Gastroesophageal sphincter (tissue), 4 donors: ENCODE results near the gene KIF13A. TPM values are rescaled to one million over a fixed set of nuclear protein-coding genes. Genes with fewer than 3 reads are reported as not detected.

Experiments used
- ATAC-seq: fragments of 150-250 bp; one replicate; pipeline ENCODE4 v1.9.1; 2016; ENCODE audit warnings: mild to moderate bottlenecking, moderate library complexity
- H3K27ac ChIP-seq, 4 donors: fragments of 200-600 bp; sonication (generic) in 3 of 4; 1 replicate in 3 of 4; 2 replicates in 1 of 4; pipeline ENCODE4 v1.5.1; 2016 to 2019
- H3K27me3 ChIP-seq: fragments of 200-600 bp; sonication (generic); one replicate; pipeline ENCODE4 v1.5.1; 2019
- H3K36me3 ChIP-seq, 2 donors: fragments of 200-600 bp; sonication (generic); one replicate each; pipeline ENCODE4 v1.5.1; 2019; ENCODE audit warnings: control low read depth in 1 of 2
- H3K4me1 ChIP-seq, 3 donors: fragments of 200-600 bp; sonication (generic); 1 replicate in 2 of 3; 2 replicates in 1 of 3; pipeline ENCODE4 v1.5.1; 2016 to 2019; ENCODE audit warnings: control low read depth in 2 of 3
- H3K4me3 ChIP-seq, 2 donors: fragments of 200-600 bp; sonication (generic); one replicate each; pipeline ENCODE4 v1.5.1; 2019; ENCODE audit warnings: mild to moderate bottlenecking in 1 of 2, moderate library complexity in 1 of 2
- H3K9me3 ChIP-seq, 3 donors: fragments of 200-600 bp; sonication (generic); one replicate each; pipeline ENCODE4 v1.5.1; 2017 to 2019; ENCODE audit warnings: control low read depth in 2 of 3
- EP300 ChIP-seq: sonication (generic); formaldehyde crosslinking; IDR thresholded peaks from one replicate; pipeline ENCODE4 v1.6.1; 2017; ENCODE audit warnings: antibody characterized with exemption, mild to moderate bottlenecking
- POLR2A ChIP-seq, 2 donors: fragments of 450-650 bp; IDR thresholded peaks; one replicate each; pipeline ENCODE4 v1.6.1; 2017; ENCODE audit warnings: antibody characterized with exemption in 2 of 2, mild to moderate bottlenecking in 2 of 2, moderate library complexity in 1 of 2
- POLR2AphosphoS5 ChIP-seq: sonication (generic); formaldehyde crosslinking; IDR thresholded peaks from one replicate; pipeline ENCODE4 v1.6.1; 2017; ENCODE audit warnings: antibody characterized with exemption
- WGBS, 2 donors: methylation state at CpG; one replicate each; pipeline ENCODE4 v1.1.5; 2018; ENCODE audit warnings: low coverage in 1 of 2; 5-methylcytosine and 5-hydroxymethylcytosine counted together
- total RNA-seq, 4 donors: library from RNA; depleted of rRNA; stranded (reverse); fragments of >200 nt; gene quantifications; one replicate each; pipeline ENCODE4 v1.1.0, GENCODE V29; 2016
- TF ChIP-seq, protein P1 (sequence below), 4 experiments: fragments of 200-600 bp in 2 of 4; fragments of 450-650 bp in 2 of 4; sonication (generic) in 1 of 4; IDR thresholded peaks; one replicate each; pipeline ENCODE4 v1.5.1; 2017 to 2019; ENCODE audit warnings: antibody characterized with exemption in 4 of 4, mild to moderate bottlenecking in 2 of 4, moderate library complexity in 2 of 4

Gene KIF13A
- total RNA-seq, 4 donors from 2014 or later, result 67.7 to 98.9 (median 84.1) TPM

DNA sequence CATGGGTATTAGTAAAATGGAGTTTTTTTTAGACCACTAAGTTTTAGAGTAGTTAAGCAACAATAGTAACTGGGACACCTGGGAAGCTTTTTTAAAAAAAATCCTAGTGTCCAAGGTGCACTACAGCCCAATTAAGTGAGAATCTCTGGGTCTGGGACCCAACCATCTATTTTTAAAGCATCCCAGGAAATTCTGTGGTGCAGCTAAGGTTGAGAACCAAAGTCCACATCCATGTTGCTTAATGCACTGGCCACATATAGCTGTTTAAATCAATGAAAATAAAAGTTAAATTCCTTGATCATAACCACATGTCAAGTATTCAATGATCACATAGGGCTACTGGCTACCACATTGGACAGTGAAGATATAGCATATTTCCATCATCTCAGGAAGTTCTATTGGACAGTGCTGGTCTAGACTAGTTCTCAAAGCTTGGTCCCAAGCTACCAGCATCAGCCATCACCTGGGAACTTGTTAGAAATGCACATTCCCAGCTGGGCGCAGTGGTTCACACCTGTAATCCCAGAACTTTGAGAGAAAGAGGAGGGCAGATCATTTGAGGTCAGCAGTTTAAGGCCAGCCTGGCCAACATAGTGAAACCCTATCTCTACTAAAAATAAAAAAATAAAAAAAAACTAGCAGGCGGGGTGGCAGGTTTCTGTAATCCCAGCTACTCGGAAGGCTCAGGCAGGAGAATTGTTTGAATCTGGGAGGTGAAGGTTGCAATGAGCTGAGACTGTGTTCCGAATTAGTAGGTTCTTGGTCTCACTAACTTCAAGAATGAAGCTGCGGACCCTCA is 12.7 kb downstream of the KIF13A start:
- TF ChIP-seq POLR2A (IDR thresholded peaks at IDR 0.05), result no peak
- TF ChIP-seq, protein P1, sequence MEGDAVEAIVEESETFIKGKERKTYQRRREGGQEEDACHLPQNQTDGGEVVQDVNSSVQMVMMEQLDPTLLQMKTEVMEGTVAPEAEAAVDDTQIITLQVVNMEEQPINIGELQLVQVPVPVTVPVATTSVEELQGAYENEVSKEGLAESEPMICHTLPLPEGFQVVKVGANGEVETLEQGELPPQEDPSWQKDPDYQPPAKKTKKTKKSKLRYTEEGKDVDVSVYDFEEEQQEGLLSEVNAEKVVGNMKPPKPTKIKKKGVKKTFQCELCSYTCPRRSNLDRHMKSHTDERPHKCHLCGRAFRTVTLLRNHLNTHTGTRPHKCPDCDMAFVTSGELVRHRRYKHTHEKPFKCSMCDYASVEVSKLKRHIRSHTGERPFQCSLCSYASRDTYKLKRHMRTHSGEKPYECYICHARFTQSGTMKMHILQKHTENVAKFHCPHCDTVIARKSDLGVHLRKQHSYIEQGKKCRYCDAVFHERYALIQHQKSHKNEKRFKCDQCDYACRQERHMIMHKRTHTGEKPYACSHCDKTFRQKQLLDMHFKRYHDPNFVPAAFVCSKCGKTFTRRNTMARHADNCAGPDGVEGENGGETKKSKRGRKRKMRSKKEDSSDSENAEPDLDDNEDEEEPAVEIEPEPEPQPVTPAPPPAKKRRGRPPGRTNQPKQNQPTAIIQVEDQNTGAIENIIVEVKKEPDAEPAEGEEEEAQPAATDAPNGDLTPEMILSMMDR (IDR thresholded peaks at IDR 0.05), result no peak
- no peak for TF ChIP-seq POLR2AphosphoS5
- TF ChIP-seq EP300, result no peak
- no peaks in the 10 kb centered on the region for H3K9me3 ChIP-seq
- H3K27ac ChIP-seq, result no peak overlapping the region
- no peaks in the 10 kb centered on the region for H3K27me3 ChIP-seq
- no peaks in the 10 kb centered on the region for H3K36me3 ChIP-seq
- H3K4me3 ChIP-seq, result no peak overlapping the region
- peaks cover 5 to 73% (median 27%) of the 10 kb centered on the region in 3 donors for H3K4me1 ChIP-seq
- ATAC-seq, result no peak
- 96% methylated on average over 4 to 5 of the region's 5 CpGs for WGBS, 2 donors

DNA sequence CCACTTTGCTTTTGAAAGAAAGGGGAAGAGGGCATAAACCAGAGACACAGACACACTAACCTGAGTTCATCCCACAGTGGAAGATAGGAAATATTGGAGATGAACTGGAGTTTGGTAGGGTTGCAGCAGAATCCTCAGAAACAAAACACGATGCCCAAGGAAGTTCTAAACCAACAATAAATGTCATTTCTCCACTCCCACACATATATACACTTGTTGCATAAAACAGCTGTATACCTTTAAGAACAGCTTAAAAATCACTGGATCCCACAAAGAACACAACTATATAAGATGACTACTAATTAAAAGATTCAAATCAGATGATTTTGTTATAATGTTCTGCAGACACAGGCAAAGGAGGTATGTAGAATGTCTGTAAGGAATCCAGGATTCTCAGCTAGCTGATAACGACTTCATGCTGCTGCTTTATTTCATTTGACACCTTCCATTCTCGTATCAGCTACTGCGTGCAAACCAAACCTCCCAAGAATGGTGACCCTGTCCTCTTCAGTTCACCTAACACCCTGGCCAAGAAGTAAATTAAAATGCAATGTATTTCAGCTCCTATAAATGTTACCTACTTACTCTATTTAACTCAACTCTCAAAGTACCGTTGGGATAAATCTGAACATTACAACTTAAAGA is 14.3 kb downstream of the KIF13A start:
- Histone ChIP-seq H3K9me3 (no peaks in the 10 kb centered on the region), H3K27ac (peak overlapping the region in 2 of 4 donors; percentile 40 to 48), H3K36me3 (no peaks in the 10 kb centered on the region), H3K27me3 (no peaks in the 10 kb centered on the region), H3K4me1 (peaks cover 5 to 66% (median 28%) of the 10 kb centered on the region in 3 donors), H3K4me3 (no peak overlapping the region)
- ATAC-seq, result no peak
- WGBS, 2 donors, result 10 to 31% methylated on average over 5 of the region's 5 CpGs
- TF ChIP-seq, protein P1 (IDR thresholded peaks at IDR 0.05), result no peak
- TF ChIP-seq POLR2A (IDR thresholded peaks at IDR 0.05) (no peak), EP300 (no peak), POLR2AphosphoS5 (no peak)

- Histone ChIP-seq H3K27ac (peak overlapping the region in 3 of 4 donors; percentile 40 to 64 (median 48)), H3K4me1 (peaks cover 5 to 74% (median 36%) of the 10 kb centered on the region in 3 donors), H3K27me3 (no peaks in the 10 kb centered on the region), H3K9me3 (no peaks in the 10 kb centered on the region), H3K4me3 (no peak overlapping the region), H3K36me3 (no peaks in the 10 kb centered on the region)
- TF ChIP-seq, protein P1 (IDR thresholded peaks at IDR 0.05), result no peak
- no peak for TF ChIP-seq EP300
- TF ChIP-seq POLR2A (IDR thresholded peaks at IDR 0.05), result no peak
- TF ChIP-seq POLR2AphosphoS5, result no peak
- ATAC-seq, result no peak
- WGBS, 2 donors, result 36 to 49% methylated on average over 7 of the region's 7 CpGs
Measured at GRCh38 chr6:17972074-17972952, 15.1 kb downstream of the KIF13A start.

DNA sequence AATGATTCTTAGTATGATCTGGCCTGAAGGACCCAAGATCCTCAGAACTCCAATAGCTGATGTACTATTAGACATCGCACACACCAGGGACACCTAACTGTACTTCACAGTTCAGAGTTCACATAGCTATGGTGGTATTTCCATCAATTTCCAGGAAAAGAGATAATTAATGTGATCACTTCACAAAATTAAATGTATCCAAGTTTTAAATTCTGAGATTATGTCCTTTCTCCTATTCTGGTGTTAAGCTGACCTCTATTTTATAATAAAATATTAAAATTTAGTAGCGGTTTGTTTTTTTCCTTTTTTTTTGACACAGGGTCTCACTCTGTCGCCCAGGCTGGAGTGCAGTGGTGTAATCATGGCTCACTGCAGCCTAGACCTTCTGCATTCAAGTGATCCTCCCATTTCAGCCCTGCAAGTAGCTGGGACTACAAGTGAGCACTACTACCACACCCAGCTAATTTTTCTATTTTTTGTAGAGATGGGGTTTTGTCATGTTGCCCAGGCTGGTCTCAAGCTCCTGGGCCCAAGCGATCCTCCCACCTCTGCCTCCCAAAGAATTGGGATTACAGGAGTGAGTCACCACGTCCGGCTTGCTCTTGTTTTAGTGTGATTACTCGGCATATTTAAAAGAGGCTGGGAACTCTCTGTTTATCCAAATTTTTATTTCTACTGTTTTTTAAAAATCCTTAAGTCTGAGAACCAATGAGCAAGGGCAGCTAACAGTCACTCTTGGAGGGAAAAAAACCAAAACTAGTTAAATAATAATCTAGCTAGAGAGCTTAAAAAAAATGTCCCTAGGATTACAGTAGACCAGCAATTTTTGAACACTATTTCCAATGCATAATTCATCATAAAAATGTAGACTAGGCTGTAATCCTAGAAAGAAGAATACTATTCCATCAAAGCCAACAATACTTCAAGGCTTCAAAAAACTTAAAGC is 16.0 kb downstream of the KIF13A start:
- H3K27ac ChIP-seq, result peak overlapping the region in 3 of 4 donors; percentile 40 to 64 (median 48)
- no peaks in the 10 kb centered on the region for H3K27me3 ChIP-seq
- peak; percentile 62 for ATAC-seq
- H3K4me1 ChIP-seq, result peaks cover 10 to 83% (median 43%) of the 10 kb centered on the region in 3 donors
- peak; percentile 19 for TF ChIP-seq POLR2AphosphoS5
- TF ChIP-seq POLR2A (IDR thresholded peaks at IDR 0.05), result no peak
- no peak overlapping the region for H3K4me3 ChIP-seq
- 46 to 94% methylated on average over 3 to 7 of the region's 7 CpGs for WGBS, 2 donors
- H3K9me3 ChIP-seq, result no peaks in the 10 kb centered on the region
- H3K36me3 ChIP-seq, result no peaks in the 10 kb centered on the region
